ENCODE results near the gene ACYP2. TPM values are rescaled to one million over a fixed set of nuclear protein-coding genes. Genes with fewer than 3 reads are reported as not detected.

The ACYP2 gene
- total RNA-seq, 1 donor from 2014 or later = 4.9 TPM

- TF ChIP-seq CTCF (conservative IDR thresholded peaks at IDR 0.05; ENCODE audit: low read depth, low read length) = no peak
- DNase-seq (ENCODE audit: low read depth) = no peak
- no peak overlapping the region for H3K4me3 ChIP-seq (ENCODE audit: low read depth, low read length)
Measured at GRCh38 chr2:54161660-54162424, 46.4 kb downstream of the ACYP2 start.

GRCh38 chr2:54164106-54164505 lies 48.7 kb downstream of the ACYP2 start:
- no peak for TF ChIP-seq CTCF (conservative IDR thresholded peaks at IDR 0.05; ENCODE audit: low read depth, low read length)
- H3K4me3 ChIP-seq (ENCODE audit: low read depth, low read length) = no peak overlapping the region
- DNase-seq (ENCODE audit: low read depth) = peak; percentile 22

- no peak for DNase-seq (ENCODE audit: low read depth)
- no peak for TF ChIP-seq CTCF (conservative IDR thresholded peaks at IDR 0.05; ENCODE audit: low read depth, low read length)
- H3K4me3 ChIP-seq (ENCODE audit: low read depth, low read length) = no peak overlapping the region
Measured at GRCh38 chr2:54166121-54166773, 50.8 kb downstream of the ACYP2 start.

- no peak for DNase-seq (ENCODE audit: low read depth)
- no peak overlapping the region for H3K4me3 ChIP-seq (ENCODE audit: low read depth, low read length)
- peak; percentile 57 for TF ChIP-seq CTCF (conservative IDR thresholded peaks at IDR 0.05; ENCODE audit: low read depth, low read length)
Measured at GRCh38 chr2:54176577-54176976, 61.2 kb downstream of the ACYP2 start.

- H3K4me3 ChIP-seq (ENCODE audit: low read depth, low read length) = no peak overlapping the region
- DNase-seq (ENCODE audit: low read depth) = no peak
- no peak for TF ChIP-seq CTCF (conservative IDR thresholded peaks at IDR 0.05; ENCODE audit: low read depth, low read length)
Measured at GRCh38 chr2:54183281-54183680, 67.9 kb downstream of the ACYP2 start.

GRCh38 chr2:54183972-54184371 lies 68.6 kb downstream of the ACYP2 start:
- no peak for DNase-seq (ENCODE audit: low read depth)
- H3K4me3 ChIP-seq (ENCODE audit: low read depth, low read length) = no peak overlapping the region
- TF ChIP-seq CTCF (conservative IDR thresholded peaks at IDR 0.05; ENCODE audit: low read depth, low read length) = no peak
